CD4-positive, alpha-beta T cell treated with Interleukin-12 subunit alpha and Interleukin-12 subunit beta, for 1 hour (primary cell): ENCODE results near the gene ZNF581.

Experiments used
- DNase-seq: peaks from one replicate; pipeline ENCODE4 v3.0.0-alpha.2; 2020

The ZNF581 gene, protein sequence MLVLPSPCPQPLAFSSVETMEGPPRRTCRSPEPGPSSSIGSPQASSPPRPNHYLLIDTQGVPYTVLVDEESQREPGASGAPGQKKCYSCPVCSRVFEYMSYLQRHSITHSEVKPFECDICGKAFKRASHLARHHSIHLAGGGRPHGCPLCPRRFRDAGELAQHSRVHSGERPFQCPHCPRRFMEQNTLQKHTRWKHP

GRCh38 chr19:55643003-55643886 lies at the start of gene ZNF581:
Gene ZNF581, plus strand, starts transcription at chr19:55643649. Its CDS starts 923 bp downstream, at chr19:55644572.
- peak; percentile 83 for DNase-seq

DNA sequence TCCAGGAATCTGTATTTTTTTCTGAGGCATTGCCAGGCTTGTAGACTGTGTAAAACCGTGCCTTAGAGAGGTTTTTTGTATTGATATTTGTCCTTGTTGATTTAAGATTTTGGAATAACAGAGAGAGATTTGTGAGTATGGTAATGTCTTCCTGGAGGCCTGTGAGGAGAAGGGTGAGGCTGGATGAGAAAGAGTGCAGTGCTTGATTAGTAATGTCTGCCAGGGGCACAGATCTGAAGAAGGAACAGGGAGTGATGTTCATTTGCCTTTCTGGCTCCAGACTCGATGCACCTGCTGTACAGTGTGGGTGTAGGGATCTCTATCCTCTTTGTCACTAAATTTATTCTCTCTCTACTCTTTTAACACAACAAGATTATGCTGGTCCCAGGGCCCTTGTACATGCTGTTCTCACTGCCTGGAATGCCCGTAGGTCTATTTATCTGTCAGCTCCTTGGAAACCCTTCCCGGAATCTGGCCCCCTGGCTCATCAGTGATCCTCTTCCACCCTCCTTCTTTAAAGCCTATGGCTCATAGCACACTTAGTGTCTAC lies 48.4 kb upstream of the ZNF581 start:
- DNase-seq: no peak

- no peak for DNase-seq
Measured at GRCh38 chr19:55596304-55596703, 47.1 kb upstream of the ZNF581 start.

- no peak for DNase-seq
Measured at GRCh38 chr19:55597501-55597921, 45.9 kb upstream of the ZNF581 start.

GRCh38 chr19:55598034-55598433 lies 45.4 kb upstream of the ZNF581 start:
- DNase-seq: no peak

- peak; percentile 95 for DNase-seq
Measured at GRCh38 chr19:55598719-55599467, 44.6 kb upstream of the ZNF581 start.

- peak; percentile 98 for DNase-seq
Measured at GRCh38 chr19:55599468-55599841, 44.0 kb upstream of the ZNF581 start, which contains the start of gene FIZ1. Gene FIZ1, minus strand, starts transcription at chr19:55599517. Its CDS starts 1,652 bp downstream, at chr19:55597865.

GRCh38 chr19:55599842-55600661 lies 43.4 kb upstream of the ZNF581 start, which contains the start of gene ZNF524:
Gene ZNF524, plus strand, starts transcription at chr19:55600288. Its CDS starts 1,825 bp downstream, at chr19:55602113.
- DNase-seq: peak; percentile 90

DNA sequence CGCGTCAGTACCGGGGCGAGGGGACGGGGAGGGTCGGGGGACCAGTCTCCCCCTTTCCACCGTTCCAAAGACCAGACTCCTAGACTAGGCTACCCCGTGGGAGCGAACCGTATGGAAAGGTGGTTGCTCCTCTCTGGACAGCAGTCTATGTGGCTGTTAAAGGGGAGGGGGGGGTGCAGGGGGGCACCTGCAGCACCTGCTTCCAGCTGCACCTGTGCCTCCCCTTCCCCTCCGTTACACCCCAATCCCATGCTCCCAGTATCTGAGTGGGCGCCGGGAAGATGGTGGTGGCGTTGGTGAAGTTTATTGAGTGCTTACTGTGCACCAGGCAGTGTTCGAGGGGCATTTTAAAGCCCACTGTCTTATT lies 42.8 kb upstream of the ZNF581 start:
- no peak for DNase-seq

DNA sequence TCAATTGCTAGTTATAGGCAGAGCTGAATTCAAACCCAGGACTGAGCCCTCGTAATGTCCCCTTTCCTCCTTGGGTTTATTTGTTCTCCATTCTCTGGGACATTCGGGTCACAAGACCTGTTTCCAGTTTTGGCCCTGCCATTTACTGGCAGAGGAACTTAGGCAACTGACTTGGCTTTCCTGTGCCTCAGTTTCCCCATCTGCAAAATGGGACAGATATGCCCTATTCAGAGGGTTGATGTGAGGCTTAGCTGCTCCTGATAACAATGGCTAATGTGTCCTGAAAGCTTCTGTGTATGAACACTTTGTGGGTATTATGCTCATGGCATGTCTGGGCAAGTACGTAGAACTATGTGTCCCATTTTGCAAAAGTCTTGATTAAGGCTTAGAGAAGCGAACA lies 42.4 kb upstream of the ZNF581 start:
- no peak for DNase-seq

DNA sequence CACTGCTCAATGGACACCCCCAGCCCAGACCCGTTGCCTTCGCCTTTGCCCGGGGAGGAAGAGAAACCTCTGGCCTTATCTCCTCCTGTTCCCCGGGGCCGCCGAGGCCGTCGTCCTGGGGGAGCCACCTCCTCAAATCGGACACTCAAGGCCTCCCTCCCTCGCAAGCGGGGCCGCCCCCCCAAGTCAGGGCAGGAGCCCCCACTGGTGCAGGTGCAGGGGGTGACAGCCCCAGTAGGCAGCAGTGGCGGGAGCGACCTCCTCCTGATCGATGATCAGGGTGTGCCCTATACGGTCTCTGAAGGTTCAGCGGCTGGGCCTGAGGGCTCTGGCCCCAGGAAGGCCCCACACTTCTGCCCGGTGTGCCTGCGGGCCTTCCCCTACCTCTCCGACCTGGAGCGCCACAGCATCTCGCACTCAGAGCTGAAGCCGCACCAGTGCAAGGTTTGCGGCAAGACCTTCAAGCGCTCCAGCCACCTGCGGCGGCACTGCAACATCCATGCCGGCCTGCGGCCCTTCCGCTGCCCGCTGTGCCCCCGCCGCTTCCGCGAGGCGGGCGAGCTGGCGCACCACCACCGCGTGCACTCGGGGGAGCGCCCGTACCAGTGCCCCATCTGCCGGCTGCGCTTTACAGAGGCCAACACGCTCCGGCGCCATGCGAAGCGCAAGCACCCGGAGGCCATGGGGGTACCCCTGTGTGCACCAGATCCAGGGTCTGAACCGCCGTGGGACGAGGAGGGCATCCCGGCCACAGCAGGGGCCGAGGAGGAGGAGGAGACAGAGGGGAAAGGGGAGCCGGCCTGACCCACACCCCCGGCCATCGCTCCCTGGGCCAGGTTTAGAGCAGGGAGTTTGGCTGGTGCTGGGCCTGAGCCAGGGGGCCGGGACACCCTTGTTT lies 41.1 kb upstream of the ZNF581 start:
- no peak for DNase-seq

DNA sequence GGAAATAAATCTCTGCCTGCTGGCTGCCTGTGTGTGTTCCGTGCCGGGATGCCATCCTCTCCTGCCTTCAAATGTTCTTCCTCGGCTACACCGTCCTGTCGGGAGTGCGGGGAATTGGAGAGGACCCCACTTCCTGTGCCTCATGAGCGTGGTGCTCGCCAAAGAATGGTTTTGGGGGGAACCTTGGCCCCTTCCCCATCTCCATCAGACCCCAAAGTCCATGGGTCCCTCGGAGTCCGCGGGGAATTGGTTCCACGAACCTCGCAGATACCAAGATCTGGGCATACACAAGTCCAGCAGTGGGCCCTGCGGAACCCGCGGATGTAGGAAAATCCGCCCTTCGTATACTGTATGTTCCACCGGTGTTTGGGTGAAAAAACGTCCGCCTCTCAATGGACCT lies 40.3 kb upstream of the ZNF581 start:
- DNase-seq: no peak

- DNase-seq: no peak
Measured at GRCh38 chr19:55603581-55604292, 39.7 kb upstream of the ZNF581 start.

DNA sequence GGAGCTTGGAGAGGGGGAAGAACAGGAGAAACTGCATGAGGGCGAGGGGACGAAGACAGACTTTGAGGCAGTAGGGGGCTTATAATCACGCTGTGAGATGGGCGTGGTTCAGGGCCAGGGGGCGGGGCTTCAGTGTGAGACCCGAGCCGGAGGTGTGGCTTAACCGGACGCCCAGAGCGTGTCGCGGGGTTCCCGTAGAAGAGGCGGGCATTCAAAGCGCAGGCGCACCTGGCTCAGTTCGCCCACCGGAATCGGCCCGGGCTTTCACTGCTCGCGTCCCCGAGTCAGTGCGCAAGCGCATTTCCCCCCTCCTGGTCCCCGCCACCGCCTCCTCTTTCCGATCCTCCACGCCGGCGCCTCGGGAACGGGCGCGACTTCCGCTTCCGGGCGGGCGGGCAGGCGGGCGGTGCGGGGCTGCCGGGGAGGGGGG lies 38.2 kb upstream of the ZNF581 start:
- peak; percentile 99 for DNase-seq

- DNase-seq: peak; percentile 75
Measured at GRCh38 chr19:55605637-55606470, 37.6 kb upstream of the ZNF581 start, which contains the start of gene ZNF865. Gene ZNF865, plus strand, starts transcription at chr19:55605647. Its CDS starts 7,972 bp downstream, at chr19:55613619.

- DNase-seq: no peak
Measured at GRCh38 chr19:55606471-55606787, 37.0 kb upstream of the ZNF581 start.

DNA sequence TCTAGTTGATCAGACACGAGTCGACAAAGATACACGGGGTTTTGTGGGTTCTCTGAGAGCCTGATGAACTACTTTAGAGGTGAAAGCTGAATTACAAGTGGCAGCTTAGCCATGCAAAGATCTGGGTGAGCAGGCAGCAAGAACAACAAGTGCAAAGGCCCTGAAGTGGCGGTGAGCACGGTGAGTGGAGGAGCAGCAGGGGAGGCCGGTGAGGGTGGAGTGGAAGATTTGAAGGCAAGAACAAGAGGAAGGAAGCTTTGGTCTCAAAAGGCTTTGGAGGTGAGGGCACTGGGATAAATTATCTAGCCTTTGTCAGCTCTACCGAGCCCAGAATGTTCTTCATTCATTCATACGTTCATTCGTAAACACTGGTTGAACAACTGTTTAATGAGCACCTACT lies 36.6 kb upstream of the ZNF581 start:
- DNase-seq: no peak

DNA sequence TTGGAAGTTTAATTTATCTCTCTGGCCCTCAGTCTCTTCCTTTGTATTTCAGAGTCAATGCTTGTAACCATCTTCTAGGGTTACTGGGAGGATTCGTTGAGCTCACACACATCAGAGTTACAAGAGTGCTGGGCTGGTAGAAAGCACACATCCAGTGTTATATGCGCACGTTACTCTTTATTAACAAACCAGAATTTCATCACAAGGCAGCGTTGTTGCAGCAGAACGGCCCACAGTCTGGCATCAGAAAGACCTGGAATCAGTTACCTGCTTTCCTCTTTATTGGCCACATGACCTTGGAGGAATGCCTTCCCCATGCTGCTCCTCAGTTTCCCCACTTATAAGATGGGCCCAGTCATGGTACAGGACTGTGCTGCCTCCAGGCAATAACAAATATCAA lies 34.1 kb upstream of the ZNF581 start:
- no peak for DNase-seq

DNA sequence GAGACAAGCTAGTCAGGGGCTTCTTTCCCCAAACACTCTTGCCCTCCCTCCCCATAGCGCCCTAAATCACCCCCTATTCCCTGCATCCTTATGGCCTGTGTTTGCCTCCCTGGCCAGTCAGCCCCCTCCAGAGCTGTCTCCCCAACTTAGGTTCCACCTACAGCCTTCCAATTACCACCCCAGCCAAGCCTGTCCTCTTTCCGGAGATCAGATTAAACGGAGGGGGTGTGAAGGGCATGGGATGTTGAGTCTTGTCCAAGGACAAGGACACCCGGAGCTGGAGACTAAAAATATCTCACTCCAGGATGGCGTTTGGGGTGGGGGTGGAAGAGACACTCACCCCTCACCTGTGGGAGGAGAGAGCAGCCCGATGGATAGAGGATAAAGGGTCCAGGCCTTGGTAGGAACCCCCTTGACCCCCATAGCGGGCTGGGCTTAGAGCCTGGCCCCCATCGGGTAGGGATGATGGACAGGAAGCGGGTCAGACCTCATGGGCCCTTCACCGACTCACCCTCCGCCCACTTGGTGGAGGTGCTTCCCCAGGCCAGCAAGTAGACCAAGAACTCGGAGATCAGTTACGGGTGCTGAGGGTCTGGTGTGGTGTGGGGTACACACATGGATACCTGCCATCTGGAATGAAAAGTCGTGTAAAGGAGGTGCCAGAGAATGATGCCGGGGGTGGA lies 32.0 kb upstream of the ZNF581 start:
- DNase-seq: no peak
